ENCODE data around the gene SPRY1. TPM values are rescaled to one million over a fixed set of nuclear protein-coding genes. Genes with fewer than 3 reads are reported as not detected.

The SPRY1 gene
- total and polyA plus RNA-seq, 8 donors: 84.8 to 126 (median 97.6) TPM

GRCh38 chr4:123366144-123366748, 30.3 kb upstream of the SPRY1 start:
- Histone ChIP-seq H3K4me3 (no peak overlapping the region), H3K9me3 (peaks cover 0 to 3% of the 10 kb centered on the region in 2 donors), H3K36me3 (no peaks in the 10 kb centered on the region), H3K4me1 (peaks cover 2 to 3% of the 10 kb centered on the region in 2 donors), H3K27me3 (no peaks in the 10 kb centered on the region), H3K27ac (no peak overlapping the region)
- ATAC-seq: no peak
- TF ChIP-seq CTCF (IDR thresholded peaks at IDR 0.05): no peak
- intact Hi-C loops (cut with DNase I): no loop called here
- no peak for DNase-seq

- TF ChIP-seq CTCF (IDR thresholded peaks at IDR 0.05): no peak
- ATAC-seq: no peak
These were observed 17.8 kb upstream of the SPRY1 start for GRCh38 chr4:123378794-123379193.

GRCh38 chr4:123379392-123379791, 17.2 kb upstream of the SPRY1 start:
- DNase-seq (no peak), ATAC-seq (no peak)
- Histone ChIP-seq H3K27me3 (no peaks in the 10 kb centered on the region), H3K36me3 (no peaks in the 10 kb centered on the region), H3K9me3 (no peaks in the 10 kb centered on the region), H3K4me1 (no peaks in the 10 kb centered on the region), H3K4me3 (no peak overlapping the region), H3K27ac (no peak overlapping the region)
- no peak for TF ChIP-seq CTCF (IDR thresholded peaks at IDR 0.05)
- intact Hi-C loops (cut with DNase I): no loop called here

More at GRCh38 chr4:123378794-123379193, 17.8 kb upstream of the SPRY1 start:
- no peaks in the 10 kb centered on the region for H3K27me3 ChIP-seq
- no peaks in the 10 kb centered on the region for H3K36me3 ChIP-seq
- DNase-seq: no peak
- no peaks in the 10 kb centered on the region for H3K4me1 ChIP-seq
- no peak overlapping the region for H3K27ac ChIP-seq
- no peaks in the 10 kb centered on the region for H3K9me3 ChIP-seq
- intact Hi-C loops (cut with DNase I): no loop called here
- H3K4me3 ChIP-seq: no peak overlapping the region

GRCh38 chr4:123380728-123381716, 15.6 kb upstream of the SPRY1 start:
- DNase-seq (no peak), ATAC-seq (no peak)
- no peak overlapping the region for H3K27ac ChIP-seq
- no peak overlapping the region for H3K4me3 ChIP-seq
- H3K36me3 ChIP-seq: no peaks in the 10 kb centered on the region
- intact Hi-C loops (cut with DNase I): no loop called here
- no peaks in the 10 kb centered on the region for H3K27me3 ChIP-seq
- H3K4me1 ChIP-seq: no peaks in the 10 kb centered on the region
- no peak for TF ChIP-seq CTCF (IDR thresholded peaks at IDR 0.05)
- H3K9me3 ChIP-seq: no peaks in the 10 kb centered on the region

- Histone ChIP-seq H3K27me3 (no peaks in the 10 kb centered on the region), H3K4me3 (no peak overlapping the region), H3K4me1 (peaks cover 0 to 4% of the 10 kb centered on the region in 2 donors), H3K36me3 (no peaks in the 10 kb centered on the region), H3K9me3 (no peaks in the 10 kb centered on the region), H3K27ac (no peak overlapping the region)
- ATAC-seq (no peak), DNase-seq (no peak)
- intact Hi-C loops (cut with DNase I): no loop called here
- TF ChIP-seq CTCF (IDR thresholded peaks at IDR 0.05): no peak
These were observed 14.6 kb upstream of the SPRY1 start for GRCh38 chr4:123381996-123382395.

All from left lung (tissue), 10 donors.